HG03064 (cell line): ENCODE results near the gene MAD2L1.

Experiments used
- ATAC-seq: cut with Tn5 transposase; IDR thresholded peaks from one replicate; pipeline ENCODE4 v1.9.1; 2021; ENCODE audit warnings: low read depth; ENCODE audit not compliant: unreplicated experiment

MAD2L1 gene

DNA sequence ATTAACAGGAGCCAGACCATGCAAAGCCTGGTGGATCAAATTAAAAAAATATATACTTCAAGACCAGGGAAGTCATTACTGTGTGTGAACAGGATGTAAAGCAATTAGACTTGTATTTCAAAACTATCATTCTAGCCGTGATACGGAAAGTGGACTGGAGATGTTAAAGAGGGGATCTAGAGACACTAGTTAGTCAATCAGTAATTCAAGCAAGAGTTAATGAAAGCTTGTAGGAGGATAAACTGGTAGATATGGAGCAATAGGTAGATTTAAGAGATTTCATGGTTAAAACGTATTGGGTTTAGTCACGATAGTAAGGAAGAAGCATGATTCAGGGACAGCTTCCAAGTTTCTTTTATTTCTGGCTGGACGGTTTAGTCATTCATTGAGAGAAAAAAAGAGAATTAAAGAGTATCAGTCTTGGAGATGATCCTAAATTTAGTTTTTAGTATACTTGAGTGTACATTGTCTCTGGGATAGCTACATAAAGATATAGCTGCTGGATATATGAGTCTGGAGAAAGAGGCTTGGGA lies 3.9 kb downstream of the MAD2L1 start:
- no peak for ATAC-seq

GRCh38 chr4:120059036-120059435 lies 7.6 kb downstream of the MAD2L1 start:
- no peak for ATAC-seq

- ATAC-seq: no peak
Observed at GRCh38 chr4:120057416-120057815, 9.2 kb downstream of the MAD2L1 start.

GRCh38 chr4:120056246-120056645 lies 10.4 kb downstream of the MAD2L1 start:
- no peak for ATAC-seq

- no peak for ATAC-seq
Observed at GRCh38 chr4:120055795-120056194, 10.9 kb downstream of the MAD2L1 start.

DNA sequence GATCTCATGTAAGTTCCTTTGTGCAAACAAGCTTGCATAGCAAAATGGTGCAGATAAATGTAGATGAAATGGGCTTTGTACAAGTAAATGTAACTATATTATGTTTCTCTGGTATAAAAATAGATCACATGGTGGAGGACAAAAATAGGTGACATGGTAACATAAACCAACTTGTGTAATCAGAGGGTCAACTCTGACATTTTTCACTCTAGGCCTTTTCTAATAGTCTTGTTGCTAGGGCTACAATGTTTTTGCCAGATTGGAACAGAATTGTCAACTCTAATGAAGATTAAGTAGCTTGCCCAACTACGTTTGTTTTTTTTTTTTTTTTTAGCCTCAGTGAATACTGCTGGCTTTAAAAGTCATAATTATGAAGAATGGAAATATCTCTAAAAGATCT lies 11.5 kb downstream of the MAD2L1 start:
- no peak for ATAC-seq

- ATAC-seq: peak; percentile 49
Observed at GRCh38 chr4:120053911-120054310, 12.7 kb downstream of the MAD2L1 start.

GRCh38 chr4:120052856-120053255 lies 13.8 kb downstream of the MAD2L1 start:
- ATAC-seq: no peak

- ATAC-seq: no peak
Observed at GRCh38 chr4:120051253-120051652, 15.4 kb downstream of the MAD2L1 start.

DNA sequence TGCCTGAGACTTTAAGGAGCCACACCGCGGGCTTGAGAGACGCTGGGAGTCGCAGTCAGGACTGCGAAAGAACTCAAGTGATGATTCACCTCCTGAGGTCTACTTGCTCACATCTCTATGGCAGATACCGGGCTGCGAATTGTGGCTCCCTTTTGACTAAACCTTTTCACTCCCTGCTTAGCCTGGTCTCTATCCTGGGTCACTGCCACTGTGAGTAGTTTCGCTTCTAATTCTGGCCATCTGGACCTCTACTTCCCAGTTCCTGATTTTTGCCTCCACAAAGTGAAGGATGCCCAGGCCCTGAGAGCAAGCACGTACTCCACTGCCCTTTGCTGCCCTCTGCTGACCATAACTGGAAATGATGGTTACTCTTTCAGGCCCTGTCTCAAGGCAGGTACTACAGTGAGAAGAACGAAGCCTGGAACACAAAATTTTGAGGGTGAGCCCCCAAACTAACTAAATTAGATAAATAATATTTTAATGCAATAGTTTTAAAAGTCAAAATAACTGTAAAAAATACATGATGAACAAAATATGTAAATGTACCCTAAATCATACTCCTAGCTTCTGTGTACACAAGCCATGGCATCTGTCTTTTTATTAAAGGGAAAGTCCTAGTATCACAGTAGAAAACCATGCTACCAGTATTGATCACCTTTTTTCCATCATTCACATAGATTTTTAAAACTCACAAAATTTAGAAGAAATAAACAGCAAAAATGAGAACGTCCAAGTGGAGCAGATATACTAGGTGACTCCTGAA lies 16.7 kb downstream of the MAD2L1 start:
- ATAC-seq: peak; percentile 89

DNA sequence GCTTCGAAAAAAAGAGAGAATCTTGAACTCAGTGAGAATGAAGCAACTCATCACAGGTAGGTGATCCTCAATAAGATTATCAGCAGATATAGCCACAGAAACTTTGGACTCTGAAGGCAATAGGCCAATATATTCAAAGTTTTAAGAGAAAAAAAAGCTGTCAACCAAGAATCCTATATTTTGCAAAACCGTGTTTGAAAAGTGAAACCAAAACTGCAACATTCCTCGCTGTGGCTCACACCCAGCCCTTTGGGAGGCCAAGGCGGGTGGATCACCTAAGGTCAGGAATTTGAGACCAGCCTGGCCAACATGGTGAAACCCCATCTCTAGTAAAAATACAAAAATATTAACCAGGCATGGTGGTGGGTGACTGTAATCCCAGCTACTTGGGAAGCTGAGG lies 22.8 kb downstream of the MAD2L1 start:
- ATAC-seq: no peak

GRCh38 chr4:120037411-120037810 lies 29.2 kb downstream of the MAD2L1 start:
- ATAC-seq: no peak

GRCh38 chr4:120034913-120035312 lies 31.7 kb downstream of the MAD2L1 start:
- ATAC-seq: no peak

- ATAC-seq: no peak
Observed at GRCh38 chr4:120026853-120027252, 39.8 kb downstream of the MAD2L1 start.

GRCh38 chr4:120025516-120025915 lies 41.1 kb downstream of the MAD2L1 start:
- ATAC-seq: no peak

- no peak for ATAC-seq
Observed at GRCh38 chr4:120018786-120019185, 47.9 kb downstream of the MAD2L1 start.

DNA sequence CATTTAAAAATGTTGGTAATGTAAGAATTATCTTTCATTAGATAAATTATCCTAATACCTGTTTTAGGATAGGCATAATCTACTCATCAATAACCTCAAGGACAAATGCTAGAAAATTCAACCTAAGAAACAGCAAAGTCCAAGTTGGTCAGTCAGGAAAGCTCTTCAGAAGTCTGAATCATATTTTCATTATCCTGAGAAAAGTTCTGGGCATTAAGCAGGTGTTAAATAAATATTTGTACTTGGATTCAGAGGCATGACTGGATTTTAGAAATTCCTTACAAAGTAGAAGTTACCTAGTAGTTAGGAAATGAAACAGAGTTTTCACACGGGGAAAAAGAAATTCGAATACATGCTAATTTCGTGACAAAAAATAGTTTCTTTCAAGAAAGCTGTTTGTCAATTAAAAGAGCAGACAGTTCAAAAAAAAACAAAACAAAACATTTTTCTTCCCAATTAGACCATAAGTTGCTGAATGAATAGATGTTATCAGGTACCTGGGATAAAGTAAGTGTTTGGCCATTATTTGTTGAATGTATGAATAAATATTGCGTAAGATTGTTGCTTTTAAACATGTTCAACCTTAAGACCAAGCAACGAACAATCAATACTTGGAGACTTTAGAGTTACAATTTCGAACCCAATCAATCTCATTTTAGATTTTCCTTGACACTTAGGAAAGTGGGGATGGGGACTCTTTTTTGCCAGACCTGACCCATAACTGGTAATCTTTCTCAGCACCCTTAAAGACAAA lies 48.5 kb downstream of the MAD2L1 start:
- ATAC-seq: no peak

- no peak for ATAC-seq
Observed at GRCh38 chr4:120011725-120012124, 54.9 kb downstream of the MAD2L1 start.

GRCh38 chr4:120010646-120011045 lies 56.0 kb downstream of the MAD2L1 start:
- no peak for ATAC-seq

- ATAC-seq: no peak
Observed at GRCh38 chr4:120009731-120010130, 56.9 kb downstream of the MAD2L1 start.

GRCh38 chr4:120008957-120009356 lies 57.7 kb downstream of the MAD2L1 start:
- ATAC-seq: no peak
